GM18867 (cell line): ENCODE measurements around the gene RNASE12.
"Not testable (repeated sequence)": the region's sequence is repeated elsewhere in the genome, so short reads cannot be mapped to it uniquely, and the experiment has no call there.

Experiments
- ATAC-seq: cut with Tn5 transposase; IDR thresholded peaks from one replicate; pipeline ENCODE4 v1.9.1; 2021; ENCODE audit warnings: mild to moderate bottlenecking, moderate library complexity; ENCODE audit not compliant: unreplicated experiment

RNASE12 gene

DNA sequence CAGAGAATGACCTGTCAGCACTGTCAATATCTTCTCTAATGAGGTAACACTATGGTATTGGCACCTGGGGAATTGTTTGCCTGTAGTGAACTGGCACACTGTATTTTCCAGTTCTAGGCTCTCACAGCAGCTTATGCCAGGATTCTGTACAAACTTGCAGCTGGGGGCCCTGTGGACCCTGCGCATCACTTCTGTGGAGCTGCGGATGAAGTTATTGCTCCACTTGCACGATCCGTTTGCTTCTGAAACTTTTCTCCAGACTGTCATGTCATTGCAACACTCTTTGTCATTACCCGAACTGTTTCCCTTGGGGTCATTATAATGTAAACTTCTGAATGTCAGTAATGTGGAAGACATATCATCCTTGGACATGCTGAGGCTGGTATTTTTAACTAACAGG, 7.3 kb downstream of the RNASE12 start:
- no peak for ATAC-seq

DNA sequence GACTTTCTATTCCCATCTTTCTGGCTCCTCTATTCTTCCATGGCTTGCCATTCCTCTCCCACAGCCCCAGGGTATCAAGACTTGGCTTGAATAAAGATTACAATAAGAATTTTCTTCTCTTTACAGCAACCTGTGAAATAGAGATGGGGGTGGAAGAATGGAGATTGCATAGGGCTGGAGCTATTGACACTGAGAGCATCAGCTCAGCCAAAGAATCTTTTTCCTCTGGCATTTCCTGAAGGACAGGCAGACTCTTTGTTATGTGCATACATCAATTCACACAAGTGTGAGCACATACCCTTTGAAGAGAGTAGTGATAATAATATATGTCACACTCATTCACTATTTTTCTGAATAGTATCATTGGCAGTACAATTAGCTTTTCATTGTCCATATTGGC, 8.0 kb downstream of the RNASE12 start:
- ATAC-seq = no peak

DNA sequence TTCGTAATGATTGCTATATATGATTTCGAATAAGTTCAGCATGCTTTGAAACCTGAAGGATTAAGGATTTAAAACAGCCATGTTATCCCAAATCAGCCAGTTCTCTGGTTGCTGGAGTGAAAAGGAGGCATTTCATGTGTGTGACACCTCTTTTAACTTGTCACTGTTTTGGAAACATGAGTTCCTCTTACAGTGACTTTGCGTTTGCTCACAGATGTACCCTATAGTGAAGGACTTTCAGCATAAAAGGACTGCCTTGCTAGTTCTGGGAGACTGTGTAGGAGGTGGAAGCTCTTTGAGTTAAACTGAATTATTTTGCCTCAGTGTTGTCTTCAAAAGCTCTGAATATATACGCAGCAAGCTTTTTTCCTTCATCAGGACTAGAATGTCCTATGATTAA, 10.9 kb downstream of the RNASE12 start:
- ATAC-seq = no peak

DNA sequence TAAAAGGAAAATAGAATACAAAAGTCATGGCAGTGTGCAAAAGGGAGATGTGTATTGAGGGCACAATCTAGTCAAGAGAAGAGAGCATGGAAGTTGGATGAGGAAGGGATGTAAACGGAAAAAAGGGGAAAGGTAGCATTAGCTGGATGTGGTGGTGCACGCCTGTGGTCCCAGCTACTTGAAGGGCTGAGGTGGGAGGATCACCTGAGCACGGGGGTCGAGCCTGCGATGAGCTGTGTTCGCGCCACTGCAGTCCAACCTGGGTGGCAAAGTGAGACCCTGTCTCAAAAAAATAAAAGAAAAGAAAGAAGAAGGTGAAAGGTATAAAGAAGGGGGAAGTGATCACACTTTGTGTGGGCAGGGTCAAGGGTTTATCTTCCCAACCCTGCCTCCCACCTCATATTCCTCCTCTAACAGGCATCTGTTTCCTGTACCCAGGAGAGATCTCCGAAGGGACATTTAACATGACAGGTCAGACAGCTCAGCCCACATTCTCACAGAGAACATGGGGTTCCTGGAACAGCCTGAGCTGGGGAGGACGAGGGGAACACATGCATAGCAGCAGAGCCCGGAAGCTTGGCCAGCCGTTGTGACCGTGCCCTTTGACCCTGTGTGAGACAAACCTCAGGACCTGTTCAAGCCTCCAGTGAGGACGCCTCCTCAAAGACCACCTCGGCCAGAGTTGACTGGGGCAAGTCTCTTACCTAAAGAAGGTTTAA, 12.2 kb downstream of the RNASE12 start:
- ATAC-seq = no peak

DNA sequence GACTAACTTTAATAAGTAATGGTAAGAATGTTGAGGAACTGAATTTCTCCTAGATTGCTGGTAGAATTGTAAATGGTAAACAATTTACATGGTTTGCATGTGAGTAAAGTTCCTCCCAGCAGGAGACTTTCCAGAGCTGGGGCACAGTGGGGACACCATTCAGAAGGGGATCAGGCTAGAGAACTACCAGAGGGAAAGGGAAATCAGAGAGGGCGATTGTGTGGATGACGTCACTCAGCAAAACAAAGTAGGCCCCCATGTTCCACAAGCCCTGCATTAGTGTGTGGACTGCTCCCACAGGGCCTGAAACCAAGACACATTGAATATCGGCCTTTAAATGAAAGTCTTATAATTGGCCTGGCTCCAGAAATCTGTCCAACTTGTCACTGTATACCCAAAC, 12.9 kb downstream of the RNASE12 start:
- ATAC-seq = no peak

DNA sequence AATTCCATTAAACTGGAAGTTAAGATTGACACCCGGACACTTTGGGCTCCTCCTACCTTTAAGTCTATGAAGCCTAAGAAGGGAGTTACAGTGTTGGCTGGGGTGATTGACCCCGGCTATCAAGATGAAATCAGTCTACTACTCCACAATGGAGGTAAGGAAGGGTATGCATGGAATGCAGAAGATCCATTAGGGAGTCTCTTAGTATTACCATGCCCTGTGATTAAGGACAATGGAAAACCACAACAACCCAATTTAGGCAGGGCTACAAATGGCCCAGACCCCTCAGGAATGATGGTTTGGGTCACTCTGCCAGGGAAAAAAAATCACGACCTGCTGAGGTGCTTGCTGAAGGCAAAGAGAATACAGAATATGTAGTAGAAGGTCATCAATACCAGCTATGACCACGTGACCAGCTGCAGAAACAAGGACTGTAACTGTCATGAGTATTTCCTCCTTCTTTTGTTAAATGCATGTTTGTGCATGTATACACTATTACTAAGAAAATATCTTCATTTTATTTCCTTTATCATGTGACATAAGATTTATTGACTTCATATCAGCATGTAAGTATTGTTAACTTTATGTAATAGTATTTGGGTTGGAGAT, 18.7 kb downstream of the RNASE12 start:
- not testable (repeated sequence) for ATAC-seq

DNA sequence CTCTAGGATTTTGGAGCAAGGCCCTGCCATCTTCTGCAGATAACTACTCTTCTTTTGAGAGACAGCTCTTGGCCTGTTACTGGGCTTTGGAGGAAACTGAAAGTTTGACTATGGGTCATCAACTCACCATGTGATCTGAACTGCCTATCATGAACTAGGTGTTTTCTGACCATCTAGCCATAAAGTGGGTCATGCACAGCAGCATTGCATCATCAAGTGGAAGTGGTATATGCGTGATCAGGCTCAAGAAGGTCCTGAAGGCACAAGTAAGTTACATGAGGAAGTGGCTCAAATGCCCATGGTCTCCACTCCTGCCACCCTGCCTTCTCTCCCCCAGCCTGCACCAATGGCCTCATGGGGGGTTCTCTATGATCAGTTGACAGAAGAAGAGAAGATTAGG, 20.5 kb downstream of the RNASE12 start:
- not testable (repeated sequence) for ATAC-seq

DNA sequence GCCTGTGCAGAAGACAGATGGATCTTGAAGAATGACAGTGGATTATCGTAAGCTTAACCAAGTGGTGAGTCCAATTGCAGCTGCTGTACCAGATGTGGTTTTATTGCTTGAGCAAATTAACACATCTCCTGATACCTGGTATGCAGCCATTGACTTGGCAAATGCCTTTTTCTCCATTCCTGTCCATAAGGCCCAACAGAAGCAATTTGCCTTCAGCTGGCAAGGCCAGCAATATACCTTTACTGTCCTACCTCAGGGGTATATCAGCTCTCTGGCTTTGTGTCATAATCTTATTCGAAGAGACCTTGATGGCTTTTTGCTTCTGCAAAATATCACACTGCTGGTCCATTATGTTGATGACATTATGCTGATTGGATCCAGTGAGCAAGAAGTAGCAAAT, 21.3 kb downstream of the RNASE12 start:
- ATAC-seq = not testable (repeated sequence)

DNA sequence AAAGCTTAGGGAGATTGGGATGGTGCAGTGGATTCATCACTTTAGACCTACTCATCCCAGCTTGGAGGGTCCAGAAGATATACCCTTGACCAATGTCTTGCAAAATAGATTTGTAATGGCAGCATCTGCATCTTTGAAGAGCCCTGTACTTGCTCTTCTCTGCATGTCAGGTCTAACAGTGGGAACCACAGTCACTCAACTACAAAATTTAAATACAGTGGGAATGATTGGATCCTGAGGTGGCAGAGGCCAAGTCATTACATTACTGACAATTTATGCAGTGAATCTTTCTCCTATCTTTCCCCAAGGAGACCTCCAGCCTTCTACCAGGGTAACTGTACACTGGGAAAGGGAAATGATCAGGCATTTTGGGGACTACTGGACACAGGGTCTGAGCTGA, 22.1 kb downstream of the RNASE12 start:
- no peak for ATAC-seq

DNA sequence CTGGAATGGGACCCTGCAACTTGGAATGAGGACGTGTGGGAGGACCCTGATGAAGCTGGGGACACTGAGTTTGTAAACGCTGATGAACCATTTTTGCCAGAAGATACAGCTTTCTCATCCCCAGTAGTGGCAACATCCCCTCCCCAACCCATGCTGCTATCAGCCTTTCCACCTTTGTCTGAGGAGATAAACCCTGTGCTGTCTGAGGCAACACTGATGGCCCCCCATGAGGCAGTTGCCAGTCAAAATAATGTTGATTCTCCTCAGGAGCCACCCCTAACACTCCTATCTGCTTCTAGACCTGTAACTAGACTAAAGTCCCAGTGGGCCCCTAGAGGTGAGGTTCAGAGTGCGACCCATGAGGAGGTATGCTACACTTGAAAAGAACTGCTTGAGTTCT, 22.8 kb downstream of the RNASE12 start:
- no peak for ATAC-seq

DNA sequence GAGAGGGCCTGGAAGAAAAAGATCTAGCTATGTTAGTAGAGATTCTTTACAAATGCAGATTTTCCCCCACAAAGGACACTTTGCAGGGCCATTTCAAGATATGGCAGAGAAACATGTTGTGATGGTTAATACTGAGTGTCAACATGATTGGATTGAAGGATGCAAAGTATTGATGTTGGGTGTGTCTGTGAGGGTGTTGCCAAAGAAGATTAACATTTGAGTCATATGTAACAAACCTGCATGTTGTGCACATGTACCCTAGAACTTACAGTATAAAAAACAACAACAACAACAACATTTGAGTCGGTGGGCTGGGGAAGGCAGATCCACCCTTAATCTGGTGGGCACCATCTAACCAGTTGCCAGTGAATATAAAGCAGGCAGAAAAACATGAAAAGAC, 24.0 kb downstream of the RNASE12 start:
- ATAC-seq = not testable (repeated sequence)

DNA sequence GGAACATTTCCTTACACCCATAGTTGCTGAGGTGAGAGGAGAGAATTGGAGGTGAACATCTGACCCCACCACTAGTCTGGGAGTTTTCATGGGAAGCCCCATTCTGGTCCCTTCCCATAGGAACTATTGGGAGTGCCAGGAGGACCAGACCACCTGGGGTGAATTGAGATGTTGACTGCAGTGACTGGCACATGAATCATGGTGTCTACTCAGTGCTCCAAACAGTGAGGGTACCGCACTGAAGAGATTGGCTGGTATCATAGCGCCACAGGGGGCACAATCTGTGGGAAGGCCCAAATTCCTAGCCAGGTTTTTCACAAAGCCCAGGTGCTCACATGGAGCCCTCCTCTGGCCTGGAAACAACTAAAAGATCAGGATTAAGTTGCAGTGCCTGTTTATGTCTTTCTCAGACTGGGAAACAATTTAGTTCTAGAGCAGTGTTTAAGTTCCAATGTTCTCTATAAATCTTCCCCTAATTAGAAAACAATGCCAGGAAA, 26.6 kb downstream of the RNASE12 start:
- ATAC-seq = no peak

DNA sequence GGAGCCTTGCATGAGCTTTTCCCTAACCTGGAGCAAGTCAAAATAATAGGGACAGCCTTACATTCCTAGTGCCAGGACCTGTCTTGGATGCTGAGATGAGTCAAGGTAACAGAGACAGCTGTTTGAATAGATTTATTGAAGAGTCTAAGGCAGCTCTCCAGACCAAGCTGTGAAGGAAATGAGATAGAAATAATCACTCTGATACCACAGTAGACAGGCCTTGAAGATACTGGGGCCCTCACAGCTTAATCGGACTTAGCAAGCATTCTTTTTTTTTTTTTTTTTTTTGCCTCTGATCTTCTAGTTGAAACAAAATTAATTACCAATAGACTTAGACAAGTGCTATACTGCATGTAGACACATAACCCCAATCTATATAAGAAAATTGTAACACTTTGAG, 27.2 kb downstream of the RNASE12 start:
- no peak for ATAC-seq

DNA sequence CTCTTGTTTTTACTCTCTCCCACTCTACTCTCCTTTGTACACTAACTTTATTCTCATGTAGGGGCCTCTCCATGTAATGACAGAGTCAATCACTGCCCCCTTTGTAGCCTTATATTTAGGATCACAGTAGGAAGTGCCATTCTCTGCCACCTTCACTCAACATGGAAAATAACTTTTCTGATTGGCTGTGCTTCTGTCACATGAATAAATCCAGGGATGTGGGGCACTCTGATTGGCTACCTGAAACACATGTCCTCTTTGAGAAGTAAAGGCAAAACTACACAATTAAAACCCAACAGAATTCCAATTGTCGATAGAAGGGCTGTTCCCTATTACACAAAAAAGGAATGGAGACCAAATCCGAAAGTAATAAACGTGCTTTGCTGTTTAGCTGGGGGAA, 30.2 kb downstream of the RNASE12 start, which contains the start of gene RNASE9:
RNASE9 (minus strand) TSS at position 87 of the 400 bp plus-strand sequence.
- no peak for ATAC-seq

DNA sequence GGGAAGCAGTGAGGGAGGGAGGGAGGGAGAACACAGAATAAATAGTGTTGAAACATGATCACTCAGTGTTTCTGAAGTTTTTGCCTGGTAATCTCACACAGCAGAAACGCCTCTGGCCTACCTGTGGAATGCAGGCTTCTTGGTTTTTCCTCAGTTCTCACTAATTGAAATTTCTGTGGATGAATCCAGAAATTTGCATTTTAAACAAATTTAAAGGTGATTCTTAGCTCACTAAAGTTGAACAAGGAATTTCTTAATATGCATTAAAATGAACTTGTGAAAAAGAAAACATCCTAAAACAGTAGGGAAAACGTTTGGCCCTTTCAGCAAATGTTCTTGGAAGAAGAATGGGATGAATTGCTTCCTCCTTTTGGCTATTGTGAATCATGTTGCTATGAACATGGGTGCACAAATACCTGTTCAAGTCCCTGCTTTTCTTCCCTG, 31.7 kb downstream of the RNASE12 start:
- no peak for ATAC-seq

DNA sequence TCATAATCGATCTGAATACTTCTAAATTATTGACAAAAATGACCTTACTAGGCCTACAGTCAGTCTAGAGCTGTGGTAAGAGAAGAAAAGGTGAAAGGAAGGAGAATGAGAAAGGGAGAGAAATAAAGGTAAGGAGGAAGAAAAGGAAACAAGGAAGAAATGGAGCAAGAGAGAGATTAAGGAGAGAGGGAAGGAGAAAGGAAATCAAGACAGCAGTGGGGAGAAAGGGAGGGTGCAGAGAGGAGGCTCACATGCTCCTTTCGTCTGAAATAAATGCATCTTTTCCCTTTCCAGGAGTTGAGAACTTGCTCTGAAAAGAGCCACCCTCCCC, 34.0 kb downstream of the RNASE12 start:
- ATAC-seq = no peak

DNA sequence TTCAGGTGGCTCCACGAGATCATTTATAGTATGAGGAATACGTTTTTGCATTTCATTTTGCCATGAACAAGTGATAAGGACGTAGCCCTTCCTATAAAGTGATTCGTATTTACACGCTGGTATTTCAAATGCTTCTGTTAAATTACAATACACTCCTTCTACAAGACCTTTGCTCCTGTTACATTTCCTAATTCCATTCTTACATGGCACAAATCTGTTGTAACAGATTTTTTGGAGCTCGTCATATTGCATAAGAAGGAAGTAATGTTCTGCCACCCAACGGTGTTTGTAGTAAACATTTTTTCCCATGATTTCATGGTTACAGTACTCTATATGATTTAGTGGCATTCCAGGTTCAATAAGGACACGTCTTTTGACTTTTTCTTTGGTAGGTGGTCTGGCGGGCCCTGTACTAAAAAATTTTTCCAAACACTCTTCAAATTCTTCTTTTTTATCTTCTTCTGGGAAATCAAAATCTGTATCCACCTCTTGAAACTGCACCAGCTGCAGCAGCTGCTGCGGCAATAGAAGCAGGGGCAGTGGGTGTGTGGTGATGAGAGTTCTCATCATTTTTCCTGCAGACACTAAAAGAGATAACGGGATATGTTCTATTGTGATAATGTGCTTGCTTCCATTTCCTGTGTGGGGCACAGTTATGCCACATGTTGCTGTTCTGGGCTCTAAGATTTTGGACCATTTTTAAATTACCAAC, 34.5 kb downstream of the RNASE12 start:
- no peak for ATAC-seq

DNA sequence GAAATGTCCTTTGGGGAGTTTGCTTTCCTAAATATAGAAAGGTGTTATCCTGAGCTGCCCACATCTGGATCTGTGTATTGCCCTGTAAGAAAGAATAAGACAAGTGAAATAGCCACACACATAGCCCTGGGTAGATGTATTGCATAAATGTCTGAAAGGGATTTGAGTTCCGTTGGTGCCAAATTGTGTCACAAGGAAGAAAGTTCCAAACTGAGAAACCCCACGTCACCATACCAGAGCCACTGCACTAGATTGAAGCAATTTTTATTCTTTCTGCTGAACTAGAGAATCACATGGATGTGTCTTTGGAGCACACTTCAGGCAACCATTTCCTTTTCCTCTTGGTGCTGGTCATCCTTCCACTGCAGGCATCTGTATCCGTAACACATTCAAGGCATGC, 35.3 kb downstream of the RNASE12 start:
- ATAC-seq = no peak

DNA sequence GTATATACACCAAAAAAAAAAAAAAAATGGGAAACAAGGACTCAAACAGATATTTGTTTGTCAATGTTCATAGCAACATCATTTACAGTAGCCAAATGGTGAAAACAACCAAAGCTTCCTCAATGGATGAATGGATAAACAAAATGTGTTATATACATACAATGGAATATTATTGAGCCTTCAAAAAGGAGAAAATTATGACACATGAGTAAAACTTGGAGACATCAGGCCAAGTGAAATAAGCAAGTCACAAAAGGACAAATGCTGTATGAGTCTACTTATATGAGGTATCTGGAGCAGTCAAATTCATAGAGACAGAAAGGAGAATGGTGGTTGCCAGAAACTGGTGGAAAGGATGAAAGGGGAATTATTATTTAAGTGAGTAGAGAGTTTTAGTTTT, 38.2 kb downstream of the RNASE12 start:
- no peak for ATAC-seq

DNA sequence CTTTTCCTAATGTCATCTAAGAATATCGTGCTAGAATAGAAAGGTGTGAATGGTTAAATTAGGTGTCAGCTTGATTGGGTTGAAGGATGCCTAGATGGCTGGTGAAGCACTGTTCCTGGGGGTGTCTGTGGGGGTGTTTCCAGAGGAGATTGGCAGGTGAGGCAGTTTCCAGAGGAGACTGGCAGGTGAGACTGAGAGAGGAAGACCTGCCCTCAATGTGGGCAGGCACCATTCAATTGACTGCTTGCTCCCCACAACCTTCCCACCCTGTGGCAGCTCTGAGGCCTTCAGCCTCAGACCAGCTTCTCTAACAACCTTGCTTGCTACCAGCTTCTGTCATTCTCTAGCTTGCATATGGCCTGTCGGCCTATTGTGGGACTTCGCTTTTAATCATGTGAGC, 39.6 kb downstream of the RNASE12 start:
- no peak for ATAC-seq

DNA sequence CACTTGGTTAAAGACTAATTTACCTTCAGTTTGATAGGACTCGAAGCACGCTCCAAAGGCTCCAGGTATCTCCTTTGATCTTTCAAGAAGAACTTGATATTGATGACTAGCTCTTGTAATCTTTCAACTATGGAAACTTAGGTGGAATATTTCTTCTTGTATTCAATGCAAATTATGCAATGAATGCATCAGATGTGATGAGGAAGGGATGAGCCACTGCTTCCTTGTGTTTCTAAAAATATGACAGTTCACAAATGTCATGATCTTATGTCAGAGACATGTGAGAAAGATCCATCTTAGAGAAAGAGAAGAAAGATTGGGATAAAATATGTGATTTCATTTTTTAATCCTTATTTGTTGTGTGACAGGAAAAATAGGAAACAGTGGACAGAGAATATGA, 40.2 kb downstream of the RNASE12 start:
- no peak for ATAC-seq
